Fibroblast of lung (primary cell): Measurements from ENCODE around the gene CMYA5.

ENCODE experiments used
- EZH2 ChIP-seq: IDR thresholded peaks from 2 replicates; pipeline ENCODE4 v1.5.1; 2012; ENCODE audit warnings: low read length, control low read depth, mild to moderate bottlenecking; ENCODE audit errors: missing control alignments
- TF ChIP-seq, protein P1 (sequence below), 2 donors: IDR thresholded peaks in 1 of 2; conservative IDR thresholded peaks in 1 of 2; 1 replicate in 1 of 2; 2 replicates in 1 of 2; pipeline ENCODE4 v1.5.1; 2011 to 2012; ENCODE audit warnings: low read length in 2 of 2, control low read depth in 1 of 2, inconsistent platforms in 1 of 2, low read depth in 1 of 2, mild to moderate bottlenecking in 1 of 2

GRCh38 chr5:79798893-79799590 lies 109.4 kb downstream of the CMYA5 start:
- TF ChIP-seq, protein P1, sequence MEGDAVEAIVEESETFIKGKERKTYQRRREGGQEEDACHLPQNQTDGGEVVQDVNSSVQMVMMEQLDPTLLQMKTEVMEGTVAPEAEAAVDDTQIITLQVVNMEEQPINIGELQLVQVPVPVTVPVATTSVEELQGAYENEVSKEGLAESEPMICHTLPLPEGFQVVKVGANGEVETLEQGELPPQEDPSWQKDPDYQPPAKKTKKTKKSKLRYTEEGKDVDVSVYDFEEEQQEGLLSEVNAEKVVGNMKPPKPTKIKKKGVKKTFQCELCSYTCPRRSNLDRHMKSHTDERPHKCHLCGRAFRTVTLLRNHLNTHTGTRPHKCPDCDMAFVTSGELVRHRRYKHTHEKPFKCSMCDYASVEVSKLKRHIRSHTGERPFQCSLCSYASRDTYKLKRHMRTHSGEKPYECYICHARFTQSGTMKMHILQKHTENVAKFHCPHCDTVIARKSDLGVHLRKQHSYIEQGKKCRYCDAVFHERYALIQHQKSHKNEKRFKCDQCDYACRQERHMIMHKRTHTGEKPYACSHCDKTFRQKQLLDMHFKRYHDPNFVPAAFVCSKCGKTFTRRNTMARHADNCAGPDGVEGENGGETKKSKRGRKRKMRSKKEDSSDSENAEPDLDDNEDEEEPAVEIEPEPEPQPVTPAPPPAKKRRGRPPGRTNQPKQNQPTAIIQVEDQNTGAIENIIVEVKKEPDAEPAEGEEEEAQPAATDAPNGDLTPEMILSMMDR (conservative IDR thresholded peaks at IDR 0.05 in 1 of 2, IDR thresholded peaks at IDR 0.05 in 1 of 2; ENCODE audit: low read depth in 1 of 2, low read length in 2 of 2), result no peak
- TF ChIP-seq EZH2, result no peak
